ENCODE results near the gene PODXL. TPM values are rescaled to one million over a fixed set of nuclear protein-coding genes. Genes with fewer than 3 reads are reported as not detected.

PODXL gene
- total and polyA plus RNA-seq, 3 donors from 2014 or later, result 15.4 to 27.3 (median 19.4) TPM

DNA sequence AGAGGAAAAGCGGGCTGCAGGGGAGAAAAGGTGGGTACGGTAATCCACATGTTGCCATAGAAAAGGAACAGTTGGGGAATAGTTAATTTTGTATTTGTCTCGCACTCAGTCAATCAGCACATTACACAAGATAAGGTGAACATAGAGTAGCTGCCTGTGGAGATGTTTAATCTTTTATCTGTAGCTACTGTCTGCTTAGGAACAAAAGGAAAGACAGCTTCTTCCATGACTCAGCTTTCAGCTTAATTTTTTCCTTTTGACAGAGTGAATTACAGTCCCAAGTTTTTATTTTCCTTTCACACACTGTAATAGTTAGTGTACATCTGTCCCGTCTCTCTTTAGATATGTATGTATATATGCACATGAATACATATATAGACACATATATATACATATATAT, 39.3 kb upstream of the PODXL start:
- H3K27me3 ChIP-seq, result no peaks in the 10 kb centered on the region
- no peaks in the 10 kb centered on the region for H3K9me3 ChIP-seq
- 84 to 89% methylated on average over 4 of the region's 4 CpGs for WGBS, 2 donors
- no peaks in the 10 kb centered on the region for H3K4me1 ChIP-seq
- H3K36me3 ChIP-seq (ENCODE audit: low read depth, missing control alignments), result no peaks in the 10 kb centered on the region
- H3K4me3 ChIP-seq, result no peak overlapping the region
- no peak for DNase-seq
- intact Hi-C loops (cut with DNase I; ENCODE audit: low total_unique reads), result no loop called here
- H3K27ac ChIP-seq, result no peak overlapping the region
- TF ChIP-seq POLR2A (IDR thresholded peaks at IDR 0.05), result no peak
- TF ChIP-seq, protein P1, sequence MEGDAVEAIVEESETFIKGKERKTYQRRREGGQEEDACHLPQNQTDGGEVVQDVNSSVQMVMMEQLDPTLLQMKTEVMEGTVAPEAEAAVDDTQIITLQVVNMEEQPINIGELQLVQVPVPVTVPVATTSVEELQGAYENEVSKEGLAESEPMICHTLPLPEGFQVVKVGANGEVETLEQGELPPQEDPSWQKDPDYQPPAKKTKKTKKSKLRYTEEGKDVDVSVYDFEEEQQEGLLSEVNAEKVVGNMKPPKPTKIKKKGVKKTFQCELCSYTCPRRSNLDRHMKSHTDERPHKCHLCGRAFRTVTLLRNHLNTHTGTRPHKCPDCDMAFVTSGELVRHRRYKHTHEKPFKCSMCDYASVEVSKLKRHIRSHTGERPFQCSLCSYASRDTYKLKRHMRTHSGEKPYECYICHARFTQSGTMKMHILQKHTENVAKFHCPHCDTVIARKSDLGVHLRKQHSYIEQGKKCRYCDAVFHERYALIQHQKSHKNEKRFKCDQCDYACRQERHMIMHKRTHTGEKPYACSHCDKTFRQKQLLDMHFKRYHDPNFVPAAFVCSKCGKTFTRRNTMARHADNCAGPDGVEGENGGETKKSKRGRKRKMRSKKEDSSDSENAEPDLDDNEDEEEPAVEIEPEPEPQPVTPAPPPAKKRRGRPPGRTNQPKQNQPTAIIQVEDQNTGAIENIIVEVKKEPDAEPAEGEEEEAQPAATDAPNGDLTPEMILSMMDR (IDR thresholded peaks at IDR 0.05), result no peak

DNA sequence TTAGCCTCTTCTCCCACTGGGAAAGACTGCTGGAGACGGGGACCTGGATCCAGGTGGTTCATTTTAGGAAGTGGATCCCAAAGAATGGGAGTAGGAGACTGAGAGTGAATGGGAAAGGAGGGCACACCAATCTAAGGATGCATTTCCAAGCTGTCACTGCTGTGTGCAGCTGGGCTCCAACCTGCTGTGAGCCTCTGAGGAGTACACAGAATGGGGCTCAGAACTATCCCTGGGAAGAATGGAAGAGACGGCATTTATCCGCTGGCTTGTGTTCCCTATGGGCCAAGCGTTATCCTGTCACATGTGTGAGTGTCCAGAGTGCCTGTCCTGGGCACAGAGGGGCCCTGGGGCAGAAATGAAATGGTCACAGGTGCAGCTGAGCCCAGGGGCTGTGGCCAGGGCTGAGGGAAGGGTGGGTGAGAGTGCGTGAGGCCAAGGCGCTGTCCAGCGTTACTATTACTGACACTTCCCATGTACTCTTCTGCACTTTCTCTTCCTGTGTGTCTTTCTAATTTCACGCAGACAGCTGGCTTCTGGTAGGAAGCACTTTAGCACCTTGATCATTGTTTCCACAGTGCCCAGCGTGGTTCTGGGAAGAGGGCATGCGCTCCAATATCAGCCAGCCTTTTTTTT, 35.4 kb upstream of the PODXL start:
- no peak overlapping the region for H3K27ac ChIP-seq
- no peak for DNase-seq
- TF ChIP-seq, protein P1 (IDR thresholded peaks at IDR 0.05), result no peak
- no peak for TF ChIP-seq POLR2A (IDR thresholded peaks at IDR 0.05)
- WGBS, 2 donors, result 70 to 76% methylated on average over 10 of the region's 10 CpGs
- no peaks in the 10 kb centered on the region for H3K27me3 ChIP-seq
- intact Hi-C loops (cut with DNase I; ENCODE audit: low total_unique reads), result no loop called here
- H3K36me3 ChIP-seq (ENCODE audit: low read depth, missing control alignments), result no peaks in the 10 kb centered on the region
- no peak overlapping the region for H3K4me3 ChIP-seq
- H3K9me3 ChIP-seq, result no peaks in the 10 kb centered on the region
- H3K4me1 ChIP-seq, result no peaks in the 10 kb centered on the region

DNA sequence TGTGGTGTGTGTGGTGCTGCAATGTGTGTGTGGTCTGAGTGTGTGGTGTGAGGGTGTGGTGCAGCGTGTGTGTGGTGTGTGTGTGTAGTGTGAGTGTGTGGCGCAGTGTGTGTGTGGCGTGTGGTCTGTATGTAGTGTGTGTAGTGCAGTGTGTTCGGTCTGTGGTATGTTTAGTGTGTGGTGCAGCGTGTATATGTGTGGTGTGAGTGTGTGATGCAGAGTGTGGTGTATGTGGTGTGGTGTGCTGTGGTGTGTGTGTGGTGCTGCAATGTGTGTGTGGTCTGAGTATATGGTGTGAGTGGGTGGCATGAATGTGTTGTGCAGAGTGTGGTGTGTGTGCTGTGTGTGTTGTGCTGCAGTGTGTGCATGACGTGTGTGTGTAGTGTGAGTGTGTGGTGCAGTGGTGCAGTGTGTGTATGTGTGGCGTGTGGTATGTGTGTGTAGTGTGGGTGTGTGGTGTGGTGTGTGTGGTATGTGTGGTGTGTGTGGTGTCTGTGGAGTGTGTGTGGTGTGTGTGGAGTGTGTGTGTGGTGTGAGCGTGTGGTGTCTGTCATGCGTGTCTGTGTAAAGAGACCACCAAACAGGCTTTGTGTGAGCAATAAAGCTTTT, 31.0 kb upstream of the PODXL start:
- TF ChIP-seq POLR2A (IDR thresholded peaks at IDR 0.05), result no peak
- TF ChIP-seq, protein P1 (IDR thresholded peaks at IDR 0.05), result no peak
- Histone ChIP-seq H3K4me3 (no peak overlapping the region), H3K9me3 (no peaks in the 10 kb centered on the region), H3K27ac (no peak overlapping the region), H3K4me1 (no peaks in the 10 kb centered on the region), H3K27me3 (no peaks in the 10 kb centered on the region), H3K36me3 (ENCODE audit: low read depth, missing control alignments) (no peaks in the 10 kb centered on the region)
- no peak for DNase-seq
- intact Hi-C loops (cut with DNase I; ENCODE audit: low total_unique reads), result no loop called here
- 82 to 94% methylated on average over 9 of the region's 9 CpGs for WGBS, 2 donors

DNA sequence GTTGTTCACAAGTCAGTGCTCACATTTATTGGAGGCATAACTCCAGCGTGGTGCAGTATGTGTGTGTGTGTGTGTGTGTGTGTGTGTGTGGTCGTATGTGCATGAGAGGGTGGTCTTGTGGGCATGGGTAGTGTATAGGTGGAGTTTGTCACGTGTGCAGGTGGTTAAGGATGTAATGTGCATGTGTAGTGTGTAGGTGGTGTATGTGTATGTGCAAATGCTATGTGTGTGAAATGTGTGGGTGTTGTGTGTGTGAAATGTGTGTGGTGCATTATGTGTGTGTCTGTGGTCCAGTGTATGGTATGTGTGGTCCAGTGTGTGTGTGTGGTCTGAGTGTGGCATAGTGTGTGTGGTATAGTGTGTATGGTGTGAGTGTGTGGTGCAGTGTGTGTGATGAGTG, 30.3 kb upstream of the PODXL start:
- WGBS, 2 donors, result 84 to 92% methylated on average over 3 of the region's 3 CpGs

More for the DNA sequence above, 30.3 kb upstream of the PODXL start:
- H3K4me1 ChIP-seq, result no peaks in the 10 kb centered on the region
- no peak for TF ChIP-seq POLR2A (IDR thresholded peaks at IDR 0.05)
- TF ChIP-seq, protein P1 (IDR thresholded peaks at IDR 0.05), result no peak
- no peak for DNase-seq
- H3K36me3 ChIP-seq (ENCODE audit: low read depth, missing control alignments), result no peaks in the 10 kb centered on the region
- no peaks in the 10 kb centered on the region for H3K9me3 ChIP-seq
- no peak overlapping the region for H3K4me3 ChIP-seq
- intact Hi-C loops (cut with DNase I; ENCODE audit: low total_unique reads), result no loop called here
- no peak overlapping the region for H3K27ac ChIP-seq
- no peaks in the 10 kb centered on the region for H3K27me3 ChIP-seq

Measured in testis (tissue), 3 donors.